Measurements from ENCODE around the gene GPR52. TPM values are rescaled to one million over a fixed set of nuclear protein-coding genes. Genes with fewer than 3 reads are reported as not detected.

The GPR52 gene
- total RNA-seq = 1 to 10 TPM; 2.6 to 7.3 TPM
- polyA plus RNA-seq = under 1 TPM; 0.05 to 0.14 TPM
- long read RNA-seq, donor 1 = 0 reads
- long read RNA-seq, donor 2 = 0 reads
- long read RNA-seq, donor 3 = 0 reads
- long read RNA-seq, donor 4 = 0 reads
- long read RNA-seq, donor 5 = 0 reads

DNA sequence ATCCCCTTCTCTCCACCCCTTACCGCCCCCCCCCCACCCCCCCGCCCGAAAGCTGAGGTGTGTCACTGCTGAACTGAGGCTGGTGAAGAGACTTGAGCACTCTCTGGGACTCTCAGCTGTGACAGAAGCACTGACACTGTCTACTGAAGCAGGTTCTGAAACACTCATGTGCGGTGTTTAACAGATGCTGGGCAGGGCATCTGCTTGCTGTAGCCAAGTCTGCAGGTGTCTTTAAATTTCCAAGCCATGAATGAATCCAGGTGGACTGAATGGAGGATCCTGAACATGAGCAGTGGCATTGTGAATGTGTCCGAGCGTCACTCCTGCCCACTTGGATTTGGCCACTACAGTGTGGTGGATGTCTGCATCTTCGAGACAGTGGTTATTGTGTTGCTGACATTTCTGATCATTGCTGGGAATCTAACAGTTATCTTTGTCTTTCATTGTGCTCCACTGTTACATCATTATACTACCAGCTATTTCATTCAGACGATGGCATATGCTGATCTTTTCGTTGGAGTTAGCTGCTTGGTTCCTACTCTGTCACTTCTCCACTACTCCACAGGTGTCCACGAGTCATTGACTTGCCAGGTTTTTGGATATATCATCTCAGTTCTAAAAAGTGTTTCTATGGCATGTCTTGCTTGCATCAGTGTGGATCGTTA lies at the start of gene GPR52:
TSS of gene GPR52 (plus strand) at position 99 of the 665 bp plus-strand sequence. CDS start at position 247, 148 bp downstream.
- TF ChIP-seq, protein P1, sequence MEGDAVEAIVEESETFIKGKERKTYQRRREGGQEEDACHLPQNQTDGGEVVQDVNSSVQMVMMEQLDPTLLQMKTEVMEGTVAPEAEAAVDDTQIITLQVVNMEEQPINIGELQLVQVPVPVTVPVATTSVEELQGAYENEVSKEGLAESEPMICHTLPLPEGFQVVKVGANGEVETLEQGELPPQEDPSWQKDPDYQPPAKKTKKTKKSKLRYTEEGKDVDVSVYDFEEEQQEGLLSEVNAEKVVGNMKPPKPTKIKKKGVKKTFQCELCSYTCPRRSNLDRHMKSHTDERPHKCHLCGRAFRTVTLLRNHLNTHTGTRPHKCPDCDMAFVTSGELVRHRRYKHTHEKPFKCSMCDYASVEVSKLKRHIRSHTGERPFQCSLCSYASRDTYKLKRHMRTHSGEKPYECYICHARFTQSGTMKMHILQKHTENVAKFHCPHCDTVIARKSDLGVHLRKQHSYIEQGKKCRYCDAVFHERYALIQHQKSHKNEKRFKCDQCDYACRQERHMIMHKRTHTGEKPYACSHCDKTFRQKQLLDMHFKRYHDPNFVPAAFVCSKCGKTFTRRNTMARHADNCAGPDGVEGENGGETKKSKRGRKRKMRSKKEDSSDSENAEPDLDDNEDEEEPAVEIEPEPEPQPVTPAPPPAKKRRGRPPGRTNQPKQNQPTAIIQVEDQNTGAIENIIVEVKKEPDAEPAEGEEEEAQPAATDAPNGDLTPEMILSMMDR (IDR thresholded peaks at IDR 0.05; ENCODE audit: control extremely low read depth, extremely low read depth) = no peak
- DNase-seq = no peak
- Histone ChIP-seq H3K9ac (ENCODE audit: insufficient read depth in 1 of 2, low read length in 2 of 2) (no peak within 1 kb of the TSS), H3K4me1 (ENCODE audit: control insufficient read depth in 5 of 5, insufficient read depth in 5 of 5, low read length in 5 of 5) (peaks cover 0 to 7% (median 2%) of the 10 kb centered on the region in 5 donors), H3K36me3 (ENCODE audit: control insufficient read depth in 4 of 4, insufficient read depth in 4 of 4, low read length in 4 of 4) (no peaks in the 10 kb centered on the region), H3K27ac (ENCODE audit: low read depth in 1 of 2, low read length in 1 of 2) (no peak within 1 kb of the TSS), H3K27me3 (ENCODE audit: control insufficient read depth in 3 of 3, insufficient read depth in 3 of 3, low read length in 2 of 3) (no peaks in the 10 kb centered on the region), H3K9me3 (ENCODE audit: control insufficient read depth in 4 of 4, insufficient read depth in 3 of 4, low read length in 3 of 4) (peaks cover 0 to 3% (median 0%) of the 10 kb centered on the region in 4 donors), H3K4me3 (no peak within 1 kb of the TSS)
- ATAC-seq (ENCODE audit: insufficient read depth, low FRiP score) = no peak
- 91 to 95% methylated on average over 11 of the region's 11 CpGs for WGBS, 2 donors

DNA sequence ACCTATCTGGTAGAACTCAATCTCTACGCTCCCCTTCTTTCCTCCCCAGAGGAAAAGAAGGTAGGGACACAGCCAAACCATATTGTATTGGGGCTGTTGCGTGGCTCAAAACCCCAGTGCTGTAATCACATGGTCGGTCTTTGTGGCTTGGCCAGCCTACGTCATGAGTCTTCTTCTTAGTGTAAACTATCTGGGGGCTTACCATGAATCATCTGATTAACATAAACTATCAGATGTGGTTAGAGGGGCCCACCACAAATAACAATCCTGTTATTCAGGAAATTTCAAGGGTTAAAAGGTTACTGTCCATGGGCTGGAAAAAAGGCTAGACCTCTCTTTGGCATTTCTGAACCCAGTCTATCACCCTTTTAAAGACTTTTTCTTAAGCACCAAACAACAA lies 49.5 kb upstream of the GPR52 start:
- no peak overlapping the region for H3K4me3 ChIP-seq
- peaks cover 0 to 2% (median 0%) of the 10 kb centered on the region in 5 donors for H3K4me1 ChIP-seq (ENCODE audit: control insufficient read depth in 5 of 5, insufficient read depth in 5 of 5, low read length in 5 of 5)
- peaks cover 0 to 3% (median 0%) of the 10 kb centered on the region in 4 donors for H3K9me3 ChIP-seq (ENCODE audit: control insufficient read depth in 4 of 4, insufficient read depth in 3 of 4, low read length in 3 of 4)
- 91 to 95% methylated on average over 4 of the region's 4 CpGs for WGBS, 2 donors
- H3K36me3 ChIP-seq (ENCODE audit: control insufficient read depth in 4 of 4, insufficient read depth in 4 of 4, low read length in 4 of 4) = peaks cover 0 to 5% (median 1%) of the 10 kb centered on the region in 4 donors
- no peak overlapping the region for H3K27ac ChIP-seq (ENCODE audit: low read depth in 1 of 2, low read length in 1 of 2)
- H3K9ac ChIP-seq (ENCODE audit: insufficient read depth in 1 of 2, low read length in 2 of 2) = no peak overlapping the region
- DNase-seq = no peak
- ATAC-seq (ENCODE audit: insufficient read depth, low FRiP score) = no peak
- no peaks in the 10 kb centered on the region for H3K27me3 ChIP-seq (ENCODE audit: control insufficient read depth in 3 of 3, insufficient read depth in 3 of 3, low read length in 2 of 3)
- TF ChIP-seq, protein P1 (IDR thresholded peaks at IDR 0.05; ENCODE audit: control extremely low read depth, extremely low read depth) = no peak

DNA sequence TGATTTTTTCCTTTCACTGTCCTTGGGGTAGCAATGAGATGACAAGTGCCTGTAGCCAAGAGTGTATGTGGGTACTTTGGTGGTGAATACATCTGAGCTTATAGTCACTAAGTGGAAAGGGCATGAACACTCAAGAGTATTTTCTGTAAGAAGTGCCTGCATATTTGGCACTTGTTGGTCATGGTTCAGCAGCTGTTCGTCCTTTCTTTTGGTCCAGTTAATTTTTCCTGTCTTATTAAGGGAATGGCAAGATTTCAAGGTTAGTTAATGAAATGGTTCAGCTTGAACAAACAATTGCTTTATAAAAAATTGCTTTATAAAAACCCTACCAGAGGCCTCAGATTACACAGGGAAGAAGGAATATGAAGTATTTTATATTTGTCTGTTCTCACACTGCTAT lies 48.6 kb upstream of the GPR52 start:
- no peak overlapping the region for H3K9ac ChIP-seq (ENCODE audit: insufficient read depth in 1 of 2, low read length in 2 of 2)
- WGBS, 2 donors = 57 to 82% methylated on average over 1 of the region's 1 CpG
- H3K27me3 ChIP-seq (ENCODE audit: control insufficient read depth in 3 of 3, insufficient read depth in 3 of 3, low read length in 2 of 3) = no peaks in the 10 kb centered on the region
- H3K4me1 ChIP-seq (ENCODE audit: control insufficient read depth in 5 of 5, insufficient read depth in 5 of 5, low read length in 5 of 5) = peaks cover 0 to 2% (median 0%) of the 10 kb centered on the region in 5 donors
- no peak overlapping the region for H3K4me3 ChIP-seq
- no peaks in the 10 kb centered on the region for H3K9me3 ChIP-seq (ENCODE audit: control insufficient read depth in 4 of 4, insufficient read depth in 3 of 4, low read length in 3 of 4)
- DNase-seq = peak in 1 of 3 donors; percentile 13
- H3K36me3 ChIP-seq (ENCODE audit: control insufficient read depth in 4 of 4, insufficient read depth in 4 of 4, low read length in 4 of 4) = peaks cover 0 to 5% (median 1%) of the 10 kb centered on the region in 4 donors
- TF ChIP-seq, protein P1 (IDR thresholded peaks at IDR 0.05; ENCODE audit: control extremely low read depth, extremely low read depth) = no peak
- no peak overlapping the region for H3K27ac ChIP-seq (ENCODE audit: low read depth in 1 of 2, low read length in 1 of 2)
- ATAC-seq (ENCODE audit: insufficient read depth, low FRiP score) = no peak
